Measurements from ENCODE around the gene B3GALT6. TPM values are rescaled to one million over a fixed set of nuclear protein-coding genes. Genes with fewer than 3 reads are reported as not detected.
A peak's percentile ranks its signal among the peaks of the same experiment; 100 is the strongest.

The B3GALT6 gene
- polyA plus RNA-seq, 4 donors, result 2.7 to 13.7 (median 6.8) TPM

DNA sequence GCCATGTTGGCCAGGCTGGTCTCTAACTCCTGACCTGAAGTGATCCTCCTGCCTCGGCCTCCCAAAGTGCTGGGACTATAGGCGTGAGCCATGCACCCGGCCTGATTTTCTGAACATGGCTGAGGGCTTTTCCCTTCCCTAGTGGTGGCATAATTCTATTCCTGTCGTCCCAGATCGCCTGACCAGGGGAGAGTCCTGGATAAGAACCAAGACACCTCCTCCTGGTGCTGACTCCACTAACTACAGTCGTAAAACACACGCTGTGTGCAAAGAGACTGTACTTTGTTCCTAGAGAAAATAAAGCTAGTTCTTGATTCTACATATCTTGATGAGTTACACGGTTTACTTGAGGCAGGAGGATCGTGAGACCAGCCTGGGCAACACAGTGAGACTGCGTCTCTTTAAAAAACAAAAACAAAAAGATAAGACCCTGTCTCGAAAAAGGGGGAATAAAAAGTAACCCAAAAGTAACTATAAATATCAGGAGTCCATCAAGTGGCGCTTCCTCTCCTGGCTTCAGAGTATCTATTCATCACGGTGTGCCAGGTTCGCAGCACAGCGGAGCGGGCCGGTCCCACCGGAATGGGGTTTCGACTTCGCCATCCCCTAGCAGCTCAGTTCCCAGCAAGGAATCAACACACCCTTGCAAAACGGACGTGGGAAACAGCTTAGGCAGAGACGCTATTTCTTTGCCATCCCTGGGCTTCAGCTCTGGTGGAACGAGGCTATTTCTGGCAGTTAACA, 1.2 kb upstream of the B3GALT6 start:
- DNase-seq (peak; percentile 86 to 94), FAIRE-seq (no peak)
- H3K27ac ChIP-seq (ENCODE audit: low read depth in 1 of 3, low read length in 2 of 3), result peak overlapping the region; percentile 87 to 97 (median 94)
- H3K4me3 ChIP-seq (ENCODE audit: low read depth in 1 of 3, low read length in 3 of 3), result peak overlapping the region; percentile 81 to 91 (median 90)
- H3K9me3 ChIP-seq (ENCODE audit: control insufficient read depth in 2 of 2, insufficient read depth in 1 of 2, low read depth in 1 of 2, low read length in 1 of 2), result peaks cover 0 to 13% of the 10 kb centered on the region in 2 donors
- H3K36me3 ChIP-seq (ENCODE audit: control insufficient read depth in 3 of 3, insufficient read depth in 2 of 3, low read depth in 1 of 3, low read length in 3 of 3), result peaks cover 10 to 70% (median 14%) of the 10 kb centered on the region in 3 donors
- 5 to 11% (median 6%) methylated on average over 24 of the region's 24 CpGs for WGBS, 3 donors
- no peaks in the 10 kb centered on the region for H3K27me3 ChIP-seq (ENCODE audit: control insufficient read depth in 3 of 3, insufficient read depth in 3 of 3, low read length in 3 of 3)
- H3K4me1 ChIP-seq (ENCODE audit: control insufficient read depth in 3 of 3, insufficient read depth in 2 of 3, low read depth in 1 of 3, low read length in 2 of 3), result peaks cover 5 to 12% (median 7%) of the 10 kb centered on the region in 3 donors

DNA sequence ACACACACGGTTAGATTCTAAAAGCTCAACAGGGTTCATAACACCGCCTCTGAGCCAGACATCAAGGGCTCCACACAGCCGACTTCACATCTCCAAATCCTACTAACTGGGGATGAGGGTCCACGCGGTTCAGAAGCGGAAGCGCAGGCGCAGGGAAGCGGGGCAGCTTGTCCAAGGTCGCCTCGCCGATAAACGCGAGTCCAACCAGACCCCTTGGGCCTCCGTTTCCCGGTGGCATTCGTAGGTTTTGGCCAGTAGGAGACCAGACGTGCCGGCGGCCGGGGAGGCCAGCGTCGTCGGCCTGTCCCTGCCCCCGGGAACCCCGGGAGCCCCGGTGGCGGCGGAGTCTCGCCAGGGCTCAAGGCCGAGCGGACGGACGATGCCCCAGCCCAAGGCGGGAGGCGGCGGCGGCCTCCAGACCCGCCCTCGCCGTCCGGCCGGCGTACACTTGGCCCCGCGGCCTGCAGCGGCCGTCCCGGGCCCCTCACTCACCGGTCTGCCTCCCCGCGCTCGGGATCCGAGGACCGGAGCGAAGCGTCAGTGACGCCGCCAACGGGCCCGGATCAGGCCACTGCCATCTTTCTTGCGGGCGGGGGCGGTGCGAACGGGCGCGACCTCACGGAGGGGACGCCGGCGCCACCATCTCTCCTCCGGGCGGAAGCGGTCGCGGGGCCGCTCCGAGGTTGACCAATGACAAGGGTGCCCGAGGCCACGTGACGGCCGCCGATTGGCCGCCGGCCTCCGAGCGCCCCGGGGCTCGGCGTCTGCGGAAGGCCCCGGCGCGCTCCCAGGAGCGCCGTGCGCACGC, 433 bp upstream of the B3GALT6 start, which contains the start of gene SDF4:
SDF4 (minus strand) TSS at position 602 of the 808 bp plus-strand sequence. CDS start 3,229 bp downstream, outside the sequence.
- Histone ChIP-seq H3K4me3 (ENCODE audit: low read depth in 1 of 3, low read length in 3 of 3) (peak within 1 kb of the TSS; percentile 81 to 91 (median 90)), H3K9me3 (ENCODE audit: control insufficient read depth in 2 of 2, insufficient read depth in 1 of 2, low read depth in 1 of 2, low read length in 1 of 2) (peaks cover 0 to 13% of the 10 kb centered on the region in 2 donors), H3K27ac (ENCODE audit: low read depth in 1 of 3, low read length in 2 of 3) (peak within 1 kb of the TSS; percentile 87 to 97 (median 94)), H3K27me3 (ENCODE audit: control insufficient read depth in 3 of 3, insufficient read depth in 3 of 3, low read length in 3 of 3) (no peaks in the 10 kb centered on the region), H3K4me1 (ENCODE audit: control insufficient read depth in 3 of 3, insufficient read depth in 2 of 3, low read depth in 1 of 3, low read length in 2 of 3) (peaks cover 5 to 18% (median 7%) of the 10 kb centered on the region in 3 donors), H3K36me3 (ENCODE audit: control insufficient read depth in 3 of 3, insufficient read depth in 2 of 3, low read depth in 1 of 3, low read length in 3 of 3) (peaks cover 10 to 65% (median 14%) of the 10 kb centered on the region in 3 donors)
- DNase-seq (peak; percentile 96 to 99), FAIRE-seq (no peak)
- WGBS, 3 donors, result 0% methylated on average over 73 to 99 of the region's 99 CpGs

DNA sequence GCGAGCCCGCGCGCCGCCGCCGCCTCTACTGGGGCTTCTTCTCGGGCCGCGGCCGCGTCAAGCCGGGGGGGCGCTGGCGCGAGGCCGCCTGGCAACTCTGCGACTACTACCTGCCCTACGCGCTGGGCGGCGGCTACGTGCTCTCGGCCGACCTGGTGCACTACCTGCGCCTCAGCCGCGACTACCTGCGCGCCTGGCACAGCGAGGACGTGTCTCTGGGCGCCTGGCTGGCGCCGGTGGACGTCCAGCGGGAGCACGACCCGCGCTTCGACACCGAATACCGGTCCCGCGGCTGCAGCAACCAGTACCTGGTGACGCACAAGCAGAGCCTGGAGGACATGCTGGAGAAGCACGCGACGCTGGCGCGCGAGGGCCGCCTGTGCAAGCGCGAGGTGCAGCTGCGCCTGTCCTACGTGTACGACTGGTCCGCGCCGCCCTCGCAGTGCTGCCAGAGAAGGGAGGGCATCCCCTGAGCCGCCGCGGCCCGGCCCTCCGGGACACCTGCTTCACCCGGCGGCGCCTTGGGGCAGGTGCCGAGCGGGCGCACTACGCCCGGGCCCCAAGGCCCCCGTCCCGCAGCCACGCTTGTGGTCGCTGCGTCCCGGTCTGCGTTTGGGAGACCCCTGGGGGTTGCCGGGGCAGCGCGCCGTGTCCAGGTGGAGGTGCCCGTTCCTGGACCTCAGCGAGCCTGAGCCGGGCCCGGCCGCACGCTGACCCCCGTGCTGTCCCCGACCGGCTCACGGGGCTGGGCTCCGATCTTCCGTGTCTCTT, 944 bp downstream of the B3GALT6 start:
- DNase-seq (no peak), FAIRE-seq (no peak)
- peak overlapping the region in 1 of 3 donors; percentile 65 for H3K4me3 ChIP-seq (ENCODE audit: low read depth in 1 of 3, low read length in 3 of 3)
- H3K27me3 ChIP-seq (ENCODE audit: control insufficient read depth in 3 of 3, insufficient read depth in 3 of 3, low read length in 3 of 3), result peaks cover 0 to 9% (median 2%) of the 10 kb centered on the region in 3 donors
- WGBS, 3 donors, result 83 to 93% (median 90%) methylated on average over 78 to 98 of the region's 98 CpGs
- H3K36me3 ChIP-seq (ENCODE audit: control insufficient read depth in 3 of 3, insufficient read depth in 2 of 3, low read depth in 1 of 3, low read length in 3 of 3), result peaks cover 4 to 52% (median 7%) of the 10 kb centered on the region in 3 donors
- peaks cover 5 to 32% (median 9%) of the 10 kb centered on the region in 3 donors for H3K4me1 ChIP-seq (ENCODE audit: control insufficient read depth in 3 of 3, insufficient read depth in 2 of 3, low read depth in 1 of 3, low read length in 2 of 3)
- H3K9me3 ChIP-seq (ENCODE audit: control insufficient read depth in 2 of 2, insufficient read depth in 1 of 2, low read depth in 1 of 2, low read length in 1 of 2), result peaks cover 0 to 13% of the 10 kb centered on the region in 2 donors
- no peak overlapping the region for H3K27ac ChIP-seq (ENCODE audit: low read depth in 1 of 3, low read length in 2 of 3)

DNA sequence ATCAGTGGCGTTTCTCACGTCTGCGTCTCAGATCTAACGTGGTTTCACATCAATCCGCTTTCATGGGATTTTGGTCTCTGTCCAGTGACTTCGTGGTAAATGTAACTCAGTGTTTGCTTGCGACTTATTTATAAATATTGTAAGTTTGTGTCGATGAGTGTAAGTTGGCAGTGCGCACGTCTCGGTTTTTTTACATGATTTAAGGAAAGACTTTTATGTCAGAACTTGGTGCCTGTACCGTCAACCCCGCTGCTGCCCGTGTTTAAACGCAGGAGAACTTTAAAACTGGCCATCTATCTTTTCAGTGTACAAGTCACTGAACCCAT, 1.5 kb downstream of the B3GALT6 start:
- H3K27me3 ChIP-seq (ENCODE audit: control insufficient read depth in 3 of 3, insufficient read depth in 3 of 3, low read length in 3 of 3), result peaks cover 0 to 15% (median 6%) of the 10 kb centered on the region in 3 donors
- no peak overlapping the region for H3K4me3 ChIP-seq (ENCODE audit: low read depth in 1 of 3, low read length in 3 of 3)
- 95 to 96% (median 95%) methylated on average over 15 of the region's 15 CpGs for WGBS, 3 donors
- DNase-seq (no peak), FAIRE-seq (no peak)
- H3K4me1 ChIP-seq (ENCODE audit: control insufficient read depth in 3 of 3, insufficient read depth in 2 of 3, low read depth in 1 of 3, low read length in 2 of 3), result peaks cover 5 to 37% (median 9%) of the 10 kb centered on the region in 3 donors
- H3K27ac ChIP-seq (ENCODE audit: low read depth in 1 of 3, low read length in 2 of 3), result no peak overlapping the region
- H3K36me3 ChIP-seq (ENCODE audit: control insufficient read depth in 3 of 3, insufficient read depth in 2 of 3, low read depth in 1 of 3, low read length in 3 of 3), result peaks cover 0 to 46% (median 2%) of the 10 kb centered on the region in 3 donors
- H3K9me3 ChIP-seq (ENCODE audit: control insufficient read depth in 2 of 2, insufficient read depth in 1 of 2, low read depth in 1 of 2, low read length in 1 of 2), result peaks cover 0 to 13% of the 10 kb centered on the region in 2 donors

DNA sequence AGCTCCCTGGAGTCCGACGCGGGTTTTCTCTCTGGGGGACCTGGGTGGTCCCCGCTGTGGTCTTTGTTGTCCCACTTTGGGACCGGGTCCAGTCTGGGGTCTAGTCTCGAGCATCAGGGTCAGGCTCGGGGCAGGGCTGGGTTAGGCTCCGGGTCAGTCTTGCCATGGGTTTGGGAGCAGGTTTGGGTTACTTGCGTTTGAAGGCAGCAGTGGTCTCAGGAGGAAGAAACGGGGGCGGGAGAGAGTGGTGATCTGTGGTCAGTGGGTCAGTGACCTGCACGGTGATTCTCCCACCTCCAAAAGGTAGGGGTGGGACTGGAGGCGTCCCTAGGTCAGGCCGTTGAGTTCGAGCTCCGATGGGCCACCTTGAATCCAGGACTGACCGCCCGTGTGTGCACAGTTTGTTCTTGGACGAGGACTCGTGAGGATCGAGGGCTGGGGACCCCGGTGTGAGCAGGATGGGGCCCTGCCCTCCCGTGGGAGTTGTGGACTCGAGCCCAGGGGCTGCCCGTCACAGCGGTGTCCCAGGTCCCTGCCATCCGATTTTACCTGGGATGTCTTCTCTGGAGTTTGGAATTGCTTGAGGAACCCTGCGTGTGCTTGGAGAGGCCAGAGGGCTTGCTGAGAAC, 2.3 kb downstream of the B3GALT6 start:
- peaks cover 0 to 38% (median 0%) of the 10 kb centered on the region in 3 donors for H3K36me3 ChIP-seq (ENCODE audit: control insufficient read depth in 3 of 3, insufficient read depth in 2 of 3, low read depth in 1 of 3, low read length in 3 of 3)
- no peak overlapping the region for H3K27ac ChIP-seq (ENCODE audit: low read depth in 1 of 3, low read length in 2 of 3)
- 94 to 95% (median 94%) methylated on average over 27 to 28 of the region's 28 CpGs for WGBS, 3 donors
- H3K27me3 ChIP-seq (ENCODE audit: control insufficient read depth in 3 of 3, insufficient read depth in 3 of 3, low read length in 3 of 3), result peaks cover 0 to 22% (median 6%) of the 10 kb centered on the region in 3 donors
- no peak for DNase-seq
- H3K4me1 ChIP-seq (ENCODE audit: control insufficient read depth in 3 of 3, insufficient read depth in 2 of 3, low read depth in 1 of 3, low read length in 2 of 3), result peaks cover 5 to 43% (median 9%) of the 10 kb centered on the region in 3 donors
- H3K9me3 ChIP-seq (ENCODE audit: control insufficient read depth in 2 of 2, insufficient read depth in 1 of 2, low read depth in 1 of 2, low read length in 1 of 2), result peaks cover 0 to 13% of the 10 kb centered on the region in 2 donors
- FAIRE-seq, result no peak
- no peak overlapping the region for H3K4me3 ChIP-seq (ENCODE audit: low read depth in 1 of 3, low read length in 3 of 3)

DNA sequence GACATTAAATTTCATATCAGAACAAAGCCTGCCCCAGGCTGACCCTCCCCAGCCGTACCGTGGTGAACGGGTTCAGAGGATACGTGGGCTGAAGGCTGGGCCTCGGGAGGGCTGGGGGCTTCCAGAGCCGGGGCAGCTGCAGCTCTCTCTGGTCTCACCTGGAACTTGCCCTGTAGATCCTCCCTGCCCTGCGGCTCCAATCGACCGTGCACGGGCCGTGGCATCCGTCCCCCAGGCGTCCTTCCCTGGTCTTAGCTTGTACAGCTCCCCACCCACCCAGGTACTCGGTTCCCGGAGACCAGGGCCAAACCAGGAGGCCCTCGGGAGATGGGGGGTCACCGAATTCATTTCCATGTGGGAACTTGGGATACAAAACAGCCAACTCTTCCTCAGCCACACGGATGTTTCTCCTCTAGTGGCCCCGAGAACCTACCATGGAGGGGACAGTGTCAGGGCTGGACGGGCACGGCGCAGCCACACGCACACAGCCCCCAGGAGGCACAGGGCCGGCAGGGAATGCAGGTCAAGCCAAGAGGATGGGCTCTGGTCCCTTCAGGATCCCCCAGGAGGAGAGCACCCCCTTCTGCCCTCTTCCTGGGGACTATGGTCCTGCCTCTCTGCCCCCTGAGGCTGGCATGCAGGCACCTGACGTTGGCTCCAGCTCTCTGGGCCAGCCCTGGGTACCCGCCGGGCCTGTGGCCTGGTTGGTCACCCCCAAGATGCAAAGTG, 3.1 kb downstream of the B3GALT6 start:
- DNase-seq, result no peak

DNA sequence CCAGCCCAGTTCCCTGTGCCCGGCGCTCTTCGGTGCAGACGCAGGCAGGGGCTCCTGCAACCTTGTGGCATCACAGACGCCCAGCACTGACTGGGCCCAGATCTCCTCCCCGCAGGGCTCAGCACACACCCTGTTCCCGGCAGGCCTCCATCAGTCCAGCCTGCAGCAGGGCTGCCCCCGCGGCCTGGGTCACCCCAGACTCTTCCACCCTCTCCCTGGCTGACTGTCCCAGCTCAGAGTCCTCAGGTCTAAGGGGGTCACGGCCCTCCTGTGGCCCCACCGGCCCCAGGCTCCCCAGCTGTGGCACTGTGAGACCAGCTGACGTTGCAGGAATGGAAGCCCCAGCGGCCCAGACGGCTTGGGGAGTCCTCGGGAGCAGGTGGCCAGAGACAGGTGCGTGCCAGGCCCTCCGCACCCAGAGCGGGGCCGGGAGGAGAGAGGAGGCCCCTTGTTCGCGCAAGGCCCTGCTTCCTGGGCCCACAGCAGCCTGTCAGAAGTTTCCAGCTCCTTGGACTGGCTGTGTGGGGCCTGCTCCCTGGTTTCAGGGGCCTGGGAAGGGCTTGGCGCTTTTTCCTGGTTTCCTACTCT, 4.2 kb downstream of the B3GALT6 start:
- Histone ChIP-seq H3K27ac (ENCODE audit: low read depth in 1 of 3, low read length in 2 of 3) (peak overlapping the region in 1 of 3 donors; percentile 45), H3K27me3 (ENCODE audit: control insufficient read depth in 3 of 3, insufficient read depth in 3 of 3, low read length in 3 of 3) (peaks cover 0 to 35% (median 6%) of the 10 kb centered on the region in 3 donors), H3K4me3 (ENCODE audit: low read depth in 1 of 3, low read length in 3 of 3) (no peak overlapping the region), H3K4me1 (ENCODE audit: control insufficient read depth in 3 of 3, insufficient read depth in 2 of 3, low read depth in 1 of 3, low read length in 2 of 3) (peaks cover 5 to 45% (median 6%) of the 10 kb centered on the region in 3 donors), H3K9me3 (ENCODE audit: control insufficient read depth in 2 of 2, insufficient read depth in 1 of 2, low read depth in 1 of 2, low read length in 1 of 2) (peaks cover 0 to 13% of the 10 kb centered on the region in 2 donors), H3K36me3 (ENCODE audit: control insufficient read depth in 3 of 3, insufficient read depth in 2 of 3, low read depth in 1 of 3, low read length in 3 of 3) (peaks cover 0 to 29% (median 0%) of the 10 kb centered on the region in 3 donors)
- peak in 1 of 2 donors; percentile 48 for DNase-seq
- FAIRE-seq, result no peak
- 21 to 71% (median 58%) methylated on average over 18 to 22 of the region's 22 CpGs for WGBS, 3 donors

More for the DNA sequence above, 3.1 kb downstream of the B3GALT6 start:
- Histone ChIP-seq H3K27me3 (ENCODE audit: control insufficient read depth in 3 of 3, insufficient read depth in 3 of 3, low read length in 3 of 3) (peaks cover 0 to 31% (median 6%) of the 10 kb centered on the region in 3 donors), H3K36me3 (ENCODE audit: control insufficient read depth in 3 of 3, insufficient read depth in 2 of 3, low read depth in 1 of 3, low read length in 3 of 3) (peaks cover 0 to 30% (median 0%) of the 10 kb centered on the region in 3 donors), H3K9me3 (ENCODE audit: control insufficient read depth in 2 of 2, insufficient read depth in 1 of 2, low read depth in 1 of 2, low read length in 1 of 2) (peaks cover 0 to 13% of the 10 kb centered on the region in 2 donors), H3K4me3 (ENCODE audit: low read depth in 1 of 3, low read length in 3 of 3) (no peak overlapping the region), H3K4me1 (ENCODE audit: control insufficient read depth in 3 of 3, insufficient read depth in 2 of 3, low read depth in 1 of 3, low read length in 2 of 3) (peaks cover 5 to 46% (median 6%) of the 10 kb centered on the region in 3 donors), H3K27ac (ENCODE audit: low read depth in 1 of 3, low read length in 2 of 3) (no peak overlapping the region)
- WGBS, 3 donors, result 87 to 88% (median 88%) methylated on average over 25 to 27 of the region's 27 CpGs
- no peak for FAIRE-seq
